Neuronal stem cell (in vitro differentiated cells): ENCODE data around the gene MTM1.

Source experiments
- DNase-seq: peaks from one replicate; pipeline ENCODE4 v3.0.0-alpha.2; 2013; ENCODE audit warnings: low spot score
- H2AFZ ChIP-seq: one replicate; pipeline ENCODE4 v1.6.1; 2013; ENCODE audit warnings: mild to moderate bottlenecking, low read length, inconsistent platforms
- H2AK5ac ChIP-seq: 2 replicates; pipeline ENCODE4 v1.6.1; 2013; ENCODE audit warnings: low read depth, mild to moderate bottlenecking, inconsistent platforms, low read length, moderate library complexity, mixed read lengths
- H2BK120ac ChIP-seq: 2 replicates; pipeline ENCODE4 v1.6.1; 2013; ENCODE audit warnings: low read depth, mild to moderate bottlenecking, inconsistent platforms, low read length, moderate library complexity, mixed read lengths
- H2BK12ac ChIP-seq: one replicate; pipeline ENCODE4 v1.6.1; 2013; ENCODE audit warnings: low read length, inconsistent platforms
- H2BK15ac ChIP-seq: 2 replicates; pipeline ENCODE4 v1.6.1; 2013; ENCODE audit warnings: mild to moderate bottlenecking, low read length, inconsistent platforms, mixed read lengths
- H2BK5ac ChIP-seq: one replicate; pipeline ENCODE4 v1.6.1; 2013; ENCODE audit warnings: inconsistent platforms, mild to moderate bottlenecking, low read length, moderate library complexity
- H3K14ac ChIP-seq: one replicate; pipeline ENCODE4 v1.6.1; 2013; ENCODE audit warnings: low read length, inconsistent platforms
- H3K18ac ChIP-seq: 2 replicates; pipeline ENCODE4 v1.6.1; 2013; ENCODE audit warnings: low read length, inconsistent platforms
- H3K23ac ChIP-seq: 2 replicates; pipeline ENCODE4 v1.6.1; 2013; ENCODE audit warnings: low read depth, mild to moderate bottlenecking, mixed read lengths, low read length, inconsistent platforms; ENCODE audit not compliant: poor library complexity
- H3K27ac ChIP-seq: replicated peaks from 3 replicates; pipeline ENCODE4 v1.5.1; 2013; ENCODE audit warnings: low read length, inconsistent platforms
- H3K27me3 ChIP-seq, 3 experiments: 2 replicates each; pipeline ENCODE4 v1.6.1; 2013; ENCODE audit warnings: low read length in 3 of 3, mild to moderate bottlenecking in 2 of 3, inconsistent platforms in 1 of 3, low read depth in 1 of 3, mixed read lengths in 1 of 3, moderate library complexity in 1 of 3; ENCODE audit not compliant: control insufficient read depth in 3 of 3, insufficient read depth in 3 of 3
- H3K36me3 ChIP-seq, 2 donors: replicated peaks in 1 of 2; 2 replicates each; pipeline ENCODE4 v1.6.1; 2013; ENCODE audit warnings: low read length in 2 of 2; ENCODE audit not compliant: control insufficient read depth in 2 of 2, insufficient read depth in 2 of 2
- H3K4ac ChIP-seq: 2 replicates; pipeline ENCODE4 v1.6.1; 2013; ENCODE audit warnings: inconsistent platforms, mild to moderate bottlenecking, low read length, moderate library complexity
- H3K4me1 ChIP-seq, 2 donors: 1 replicate in 1 of 2; 2 replicates in 1 of 2; pipeline ENCODE4 v1.6.1; 2013; ENCODE audit warnings: low read length in 2 of 2, low read depth in 1 of 2; ENCODE audit not compliant: control insufficient read depth in 2 of 2, insufficient read depth in 1 of 2
- H3K4me2 ChIP-seq: one replicate; pipeline ENCODE4 v1.6.1; 2013; ENCODE audit warnings: mild to moderate bottlenecking, low read length, inconsistent platforms; ENCODE audit not compliant: insufficient read depth, poor library complexity, severe bottlenecking
- H3K4me3 ChIP-seq, 2 donors: 2 replicates each; pipeline ENCODE4 v1.5.1; 2013; ENCODE audit warnings: low read length in 2 of 2, mild to moderate bottlenecking in 2 of 2, inconsistent platforms in 1 of 2, moderate library complexity in 1 of 2
- H3K79me1 ChIP-seq: one replicate; pipeline ENCODE4 v1.6.1; 2013; ENCODE audit warnings: low read depth, mild to moderate bottlenecking, inconsistent platforms, low read length, moderate library complexity
- H3K9ac ChIP-seq: one replicate; pipeline ENCODE4 v1.6.1; 2013; ENCODE audit warnings: mild to moderate bottlenecking, low read depth, low read length, inconsistent platforms; ENCODE audit not compliant: poor library complexity
- H3K9me3 ChIP-seq, 2 donors: replicated peaks in 1 of 2; 2 replicates each; pipeline versions ENCODE3 to v1.6.1; 2013; ENCODE audit warnings: low read length in 2 of 2, mild to moderate bottlenecking in 2 of 2, inconsistent platforms in 1 of 2, low read depth in 1 of 2, mixed read lengths in 1 of 2, moderate library complexity in 1 of 2; ENCODE audit not compliant: control insufficient read depth in 2 of 2, insufficient read depth in 1 of 2
- H4K8ac ChIP-seq: one replicate; pipeline ENCODE4 v1.6.1; 2013; ENCODE audit warnings: low read depth, mild to moderate bottlenecking, inconsistent platforms, low read length, moderate library complexity
- H4K91ac ChIP-seq: one replicate; pipeline ENCODE4 v1.6.1; 2013; ENCODE audit warnings: low read length, low read depth, mild to moderate bottlenecking, inconsistent platforms; ENCODE audit not compliant: poor library complexity
- WGBS, 2 donors: extraction: QIAGEN DNeasy Blood & Tissue Kit; methylation state at CpG; one replicate each; pipeline ENCODE4 v1.1.7; 2013; ENCODE audit warnings: missing lambda C conversion rate in 2 of 2, mixed read lengths in 1 of 2; ENCODE audit not compliant: insufficient read length in 2 of 2, insufficient replicate concordance in 1 of 2; ENCODE audit errors: extremely low coverage in 2 of 2; 5-methylcytosine and 5-hydroxymethylcytosine counted together

The MTM1 gene

GRCh38 chrX:150548684-150549083 lies 19.7 kb upstream of the MTM1 start:
- H2AFZ ChIP-seq = no peak overlapping the region
- no peak overlapping the region for H2BK15ac ChIP-seq
- H3K23ac ChIP-seq = no peak overlapping the region
- no peak overlapping the region for H4K91ac ChIP-seq
- H3K14ac ChIP-seq = no peak overlapping the region
- no peak overlapping the region for H4K8ac ChIP-seq
- H3K4me2 ChIP-seq = no peak overlapping the region
- H2BK120ac ChIP-seq = no peak overlapping the region
- DNase-seq = no peak
- WGBS, 2 donors = no CpG with 5 or more reads among the region's 2 CpGs
- H3K36me3 ChIP-seq = no peaks in the 10 kb centered on the region
- H2AK5ac ChIP-seq = no peak overlapping the region
- H3K4me1 ChIP-seq = peaks cover 4 to 7% of the 10 kb centered on the region in 2 donors
- no peak overlapping the region for H2BK12ac ChIP-seq
- no peak overlapping the region for H2BK5ac ChIP-seq
- H3K18ac ChIP-seq = no peak overlapping the region
- H3K27me3 ChIP-seq = peaks cover 0 to 8% (median 4%) of the 10 kb centered on the region in 3 experiments
- no peaks in the 10 kb centered on the region for H3K9me3 ChIP-seq
- no peaks in the 10 kb centered on the region for H3K79me1 ChIP-seq
- H3K27ac ChIP-seq = no peak overlapping the region
- H3K9ac ChIP-seq = no peak overlapping the region
- no peak overlapping the region for H3K4ac ChIP-seq
- H3K4me3 ChIP-seq = no peak overlapping the region

- no peaks in the 10 kb centered on the region for H3K79me1 ChIP-seq
- H3K9me3 ChIP-seq = no peaks in the 10 kb centered on the region
- H3K23ac ChIP-seq = no peak overlapping the region
- no peak for DNase-seq
- no peaks in the 10 kb centered on the region for H3K36me3 ChIP-seq
- WGBS, 2 donors = no CpG with 5 or more reads among the region's 3 CpGs
- no peak overlapping the region for H3K27ac ChIP-seq
- no peak overlapping the region for H2BK15ac ChIP-seq
- H3K18ac ChIP-seq = no peak overlapping the region
- H4K91ac ChIP-seq = no peak overlapping the region
- H3K14ac ChIP-seq = no peak overlapping the region
- no peak overlapping the region for H2BK12ac ChIP-seq
- no peak overlapping the region for H2BK120ac ChIP-seq
- peaks cover 1 to 3% of the 10 kb centered on the region in 2 donors for H3K4me1 ChIP-seq
- no peak overlapping the region for H2BK5ac ChIP-seq
- no peak overlapping the region for H2AFZ ChIP-seq
- no peak overlapping the region for H3K9ac ChIP-seq
- H3K4me2 ChIP-seq = no peak overlapping the region
- H3K27me3 ChIP-seq = peaks cover 0 to 8% (median 4%) of the 10 kb centered on the region in 3 experiments
- no peak overlapping the region for H2AK5ac ChIP-seq
- H3K4ac ChIP-seq = no peak overlapping the region
- no peak overlapping the region for H3K4me3 ChIP-seq
- no peak overlapping the region for H4K8ac ChIP-seq
These were observed 16.5 kb upstream of the MTM1 start for GRCh38 chrX:150551963-150552362.

- H2BK15ac ChIP-seq = no peak overlapping the region
- no peak for DNase-seq
These were observed 10.0 kb upstream of the MTM1 start for GRCh38 chrX:150558424-150558823.

GRCh38 chrX:150564838-150565237 lies 3.6 kb upstream of the MTM1 start:
- DNase-seq = no peak
- H3K4me2 ChIP-seq = no peak overlapping the region
- no peak overlapping the region for H2BK120ac ChIP-seq
- no peak overlapping the region for H3K23ac ChIP-seq
- no peak overlapping the region for H2BK5ac ChIP-seq
- H2BK15ac ChIP-seq = no peak overlapping the region
- H3K14ac ChIP-seq = no peak overlapping the region
- no peak overlapping the region for H3K4ac ChIP-seq
- peaks cover 11 to 13% of the 10 kb centered on the region in 2 donors for H3K4me1 ChIP-seq
- no peak overlapping the region for H3K4me3 ChIP-seq
- H2BK12ac ChIP-seq = no peak overlapping the region
- no CpG with 5 or more reads among the region's 3 CpGs for WGBS, 2 donors
- H2AK5ac ChIP-seq = no peak overlapping the region
- no peak overlapping the region for H2AFZ ChIP-seq
- H3K36me3 ChIP-seq = no peaks in the 10 kb centered on the region
- no peak overlapping the region for H4K8ac ChIP-seq
- H3K27ac ChIP-seq = no peak overlapping the region
- H3K9me3 ChIP-seq = no peaks in the 10 kb centered on the region
- no peak overlapping the region for H3K18ac ChIP-seq
- H3K27me3 ChIP-seq = no peaks in the 10 kb centered on the region
- H3K79me1 ChIP-seq = no peaks in the 10 kb centered on the region
- H4K91ac ChIP-seq = no peak overlapping the region
- no peak overlapping the region for H3K9ac ChIP-seq

More at GRCh38 chrX:150558424-150558823, 10.0 kb upstream of the MTM1 start:
- Histone ChIP-seq H3K4me1 (peaks cover 0 to 3% of the 10 kb centered on the region in 2 donors), H2AFZ (peak overlapping the region; percentile 71), H3K4ac (no peak overlapping the region), H3K4me3 (no peak overlapping the region), H3K14ac (no peak overlapping the region), H2AK5ac (no peak overlapping the region), H2BK12ac (no peak overlapping the region), H3K9me3 (no peaks in the 10 kb centered on the region), H4K91ac (no peak overlapping the region), H3K27me3 (no peaks in the 10 kb centered on the region), H2BK120ac (no peak overlapping the region), H3K23ac (no peak overlapping the region), H3K27ac (no peak overlapping the region), H3K4me2 (peak overlapping the region; percentile 25), H3K18ac (no peak overlapping the region), H2BK5ac (no peak overlapping the region), H3K79me1 (no peaks in the 10 kb centered on the region), H4K8ac (no peak overlapping the region), H3K36me3 (no peaks in the 10 kb centered on the region), H3K9ac (no peak overlapping the region)
- no CpG with 5 or more reads among the region's 7 CpGs for WGBS, 2 donors
